T-helper 1 cell treated with Interleukin-12 subunit alpha and Interleukin-12 subunit beta and Interleukin-4 antibody, amounts not matched to agents 30 μg/mL and 1 μg/mL, for 36 hours (primary cell): ENCODE results near the gene MDC1.
A peak's percentile ranks its signal among the peaks of the same experiment; 100 is the strongest.
"Not testable (repeated sequence)": the region's sequence is repeated elsewhere in the genome, so short reads cannot be mapped to it uniquely, and the experiment has no call there.

Source experiments
- H3K27ac Mint-ChIP-seq: one replicate; pipeline ENCODE4 v1.8.0; 2021; ENCODE audit warnings: mild to moderate bottlenecking, mixed read lengths
- H3K27me3 Mint-ChIP-seq: one replicate; pipeline ENCODE4 v1.8.0; 2021; ENCODE audit warnings: low read depth, mixed read lengths
- H3K36me3 Mint-ChIP-seq: one replicate; pipeline ENCODE4 v1.8.0; 2021; ENCODE audit warnings: low read depth, mixed read lengths
- H3K4me1 Mint-ChIP-seq: one replicate; pipeline ENCODE4 v1.8.0; 2021; ENCODE audit warnings: low read depth, mixed read lengths
- H3K4me3 Mint-ChIP-seq: one replicate; pipeline ENCODE4 v1.8.0; 2021; ENCODE audit warnings: mild to moderate bottlenecking, moderate library complexity, mixed read lengths
- H3K9me3 Mint-ChIP-seq: one replicate; pipeline ENCODE4 v1.8.0; 2021; ENCODE audit warnings: mixed read lengths

Gene MDC1

DNA sequence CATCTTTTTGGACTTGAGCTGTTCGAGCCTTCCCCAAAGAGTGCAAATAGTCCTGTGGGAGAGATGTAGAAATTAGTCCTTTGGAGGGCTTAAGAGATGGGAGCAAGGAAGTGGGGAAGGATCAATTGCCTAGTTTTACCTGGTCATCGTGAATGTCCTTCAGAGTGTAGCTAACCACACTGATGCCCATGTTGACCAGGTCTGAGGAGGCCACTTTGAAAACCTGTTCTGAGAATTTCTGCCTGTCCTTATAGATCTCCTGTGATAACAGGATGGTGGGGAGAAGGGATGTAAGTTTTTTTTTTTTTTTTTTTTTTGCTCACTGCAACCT lies 23.4 kb upstream of the MDC1 start:
- peak overlapping the region; percentile 94 for H3K4me3 Mint-ChIP-seq
- H3K36me3 Mint-ChIP-seq = peaks cover 71% of the 10 kb centered on the region

GRCh38 chr6:30738532-30738931 lies 21.5 kb upstream of the MDC1 start:
- H3K36me3 Mint-ChIP-seq = peaks cover 73% of the 10 kb centered on the region

More for the DNA sequence above, 23.4 kb upstream of the MDC1 start:
- Mint-ChIP-seq H3K27me3 (no peaks in the 10 kb centered on the region), H3K9me3 (no peaks in the 10 kb centered on the region), H3K4me1 (peaks cover 72% of the 10 kb centered on the region), H3K27ac (peak overlapping the region; percentile 83)

DNA sequence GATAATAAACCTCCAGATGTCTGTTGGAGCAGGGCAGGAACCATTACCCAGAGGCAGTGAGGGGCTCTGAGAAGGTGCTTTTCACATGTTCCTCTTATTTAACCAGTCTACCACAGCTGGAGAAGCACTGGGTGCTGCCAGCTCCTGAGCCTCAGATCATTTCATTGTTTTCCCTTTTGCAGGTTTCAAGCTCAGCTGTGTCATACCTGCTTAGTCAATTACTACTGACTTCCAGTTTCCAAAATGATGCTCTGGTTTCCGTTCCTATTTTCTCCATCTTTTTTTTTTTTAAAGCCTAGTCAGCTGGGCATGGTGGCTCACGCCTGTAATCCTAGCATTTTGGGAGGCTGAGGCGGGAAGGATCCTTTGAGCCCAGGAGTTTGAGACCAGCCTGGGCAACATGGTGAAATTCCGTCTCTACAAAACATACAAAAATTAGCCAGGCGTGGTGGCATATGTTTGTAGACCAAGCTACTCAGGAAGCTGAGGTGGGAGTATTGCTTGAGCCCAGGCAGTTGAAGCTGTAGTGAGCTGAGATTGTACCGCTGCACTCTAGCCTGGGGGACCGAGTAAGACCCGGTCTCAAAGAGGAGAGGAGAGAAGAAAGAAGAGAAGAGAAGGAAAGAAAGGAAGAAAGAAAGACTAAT lies 18.7 kb upstream of the MDC1 start:
- peaks cover 65% of the 10 kb centered on the region for H3K36me3 Mint-ChIP-seq
- H3K4me1 Mint-ChIP-seq = peaks cover 61% of the 10 kb centered on the region
- no peaks in the 10 kb centered on the region for H3K27me3 Mint-ChIP-seq
- no peaks in the 10 kb centered on the region for H3K9me3 Mint-ChIP-seq
- H3K27ac Mint-ChIP-seq = peak overlapping the region; percentile 60
- H3K4me3 Mint-ChIP-seq = peak overlapping the region; percentile 74

More at GRCh38 chr6:30738532-30738931, 21.5 kb upstream of the MDC1 start:
- Mint-ChIP-seq H3K27me3 (no peaks in the 10 kb centered on the region), H3K4me3 (peak overlapping the region; percentile 33), H3K9me3 (no peaks in the 10 kb centered on the region), H3K4me1 (peaks cover 66% of the 10 kb centered on the region), H3K27ac (no peak overlapping the region)

- H3K4me3 Mint-ChIP-seq = no peak overlapping the region
- no peaks in the 10 kb centered on the region for H3K27me3 Mint-ChIP-seq
- H3K4me1 Mint-ChIP-seq = peaks cover 48% of the 10 kb centered on the region
- H3K36me3 Mint-ChIP-seq = peaks cover 52% of the 10 kb centered on the region
- no peaks in the 10 kb centered on the region for H3K9me3 Mint-ChIP-seq
- H3K27ac Mint-ChIP-seq = no peak overlapping the region
Observed at GRCh38 chr6:30732237-30732943, 15.3 kb upstream of the MDC1 start.

- Mint-ChIP-seq H3K9me3 (no peaks in the 10 kb centered on the region), H3K27me3 (no peaks in the 10 kb centered on the region), H3K36me3 (peaks cover 44% of the 10 kb centered on the region), H3K27ac (no peak overlapping the region), H3K4me3 (peak overlapping the region; percentile 42), H3K4me1 (peaks cover 37% of the 10 kb centered on the region)
Observed at GRCh38 chr6:30730601-30731435, 13.7 kb upstream of the MDC1 start.

- peaks cover 48% of the 10 kb centered on the region for H3K4me1 Mint-ChIP-seq
- peaks cover 60% of the 10 kb centered on the region for H3K36me3 Mint-ChIP-seq
- no peaks in the 10 kb centered on the region for H3K27me3 Mint-ChIP-seq
- H3K9me3 Mint-ChIP-seq = no peaks in the 10 kb centered on the region
- no peak overlapping the region for H3K4me3 Mint-ChIP-seq
- H3K27ac Mint-ChIP-seq = no peak overlapping the region
Observed at GRCh38 chr6:30727920-30728553, 11.0 kb upstream of the MDC1 start.

- H3K36me3 Mint-ChIP-seq = peaks cover 66% of the 10 kb centered on the region
- no peaks in the 10 kb centered on the region for H3K27me3 Mint-ChIP-seq
- no peak overlapping the region for H3K27ac Mint-ChIP-seq
- H3K4me3 Mint-ChIP-seq = no peak overlapping the region
- H3K9me3 Mint-ChIP-seq = no peaks in the 10 kb centered on the region
- H3K4me1 Mint-ChIP-seq = peaks cover 48% of the 10 kb centered on the region
Observed at GRCh38 chr6:30726506-30727413, 9.7 kb upstream of the MDC1 start.

DNA sequence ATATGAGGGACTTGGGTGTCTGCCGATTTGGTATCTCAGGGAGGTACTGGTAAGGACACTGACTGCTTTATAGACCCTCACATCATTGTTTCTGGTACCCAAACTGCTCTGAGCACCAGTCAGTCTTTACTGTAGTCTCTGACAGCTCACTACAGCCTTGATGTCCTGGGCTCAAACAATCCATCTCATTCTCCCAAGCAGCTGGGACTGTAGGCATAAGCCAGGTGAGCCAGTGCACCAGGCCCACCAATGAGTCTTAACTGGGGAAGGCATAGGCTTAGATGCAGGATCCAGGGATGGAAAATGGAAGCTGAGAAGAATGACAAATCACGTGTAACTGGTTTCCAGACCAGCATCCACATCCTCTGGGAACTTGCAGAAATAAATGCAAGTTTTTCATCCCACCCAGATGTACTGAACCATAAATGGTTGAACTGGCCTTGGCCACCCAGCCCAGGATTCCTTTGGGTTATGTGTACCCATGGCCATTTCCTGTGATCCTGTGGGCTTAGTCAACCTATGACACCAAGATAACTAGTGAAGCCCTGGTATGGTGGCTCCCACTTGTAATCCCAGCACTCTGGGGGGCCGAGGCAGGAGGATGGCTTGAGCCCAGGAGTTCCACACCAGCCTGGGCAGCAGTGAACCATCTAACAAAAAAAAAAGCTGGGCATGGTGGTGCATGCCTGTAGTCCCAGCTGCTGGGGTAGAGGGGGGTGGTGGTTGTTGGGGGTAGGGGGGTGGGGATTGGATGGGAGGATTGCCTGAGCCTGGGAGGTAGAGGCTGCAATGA lies 8.8 kb upstream of the MDC1 start:
- Mint-ChIP-seq H3K4me1 (peaks cover 43% of the 10 kb centered on the region), H3K9me3 (no peaks in the 10 kb centered on the region)

GRCh38 chr6:30724906-30725667 lies 8.0 kb upstream of the MDC1 start:
- peaks cover 65% of the 10 kb centered on the region for H3K36me3 Mint-ChIP-seq
- peak overlapping the region; percentile 31 for H3K27ac Mint-ChIP-seq
- H3K27me3 Mint-ChIP-seq = no peaks in the 10 kb centered on the region
- no peaks in the 10 kb centered on the region for H3K9me3 Mint-ChIP-seq
- H3K4me1 Mint-ChIP-seq = peaks cover 35% of the 10 kb centered on the region
- peak overlapping the region; percentile 27 for H3K4me3 Mint-ChIP-seq

More for the DNA sequence above, 8.8 kb upstream of the MDC1 start:
- Mint-ChIP-seq H3K27me3 (no peaks in the 10 kb centered on the region), H3K4me3 (no peak overlapping the region), H3K27ac (no peak overlapping the region), H3K36me3 (peaks cover 68% of the 10 kb centered on the region)

GRCh38 chr6:30723843-30724741 lies 7.0 kb upstream of the MDC1 start:
- Mint-ChIP-seq H3K4me3 (peak overlapping the region; percentile 99), H3K36me3 (peaks cover 60% of the 10 kb centered on the region), H3K27ac (peak overlapping the region; percentile 65), H3K4me1 (peaks cover 37% of the 10 kb centered on the region)
- H3K27me3 Mint-ChIP-seq, H3K9me3 Mint-ChIP-seq: not testable (repeated sequence)

- H3K9me3 Mint-ChIP-seq, H3K27me3 Mint-ChIP-seq: not testable (repeated sequence)
- Mint-ChIP-seq H3K4me3 (peak overlapping the region; percentile 99), H3K36me3 (peaks cover 60% of the 10 kb centered on the region), H3K4me1 (peaks cover 42% of the 10 kb centered on the region), H3K27ac (peak overlapping the region; percentile 85)
Observed at GRCh38 chr6:30723159-30723842, 6.2 kb upstream of the MDC1 start.
